ENCODE results near the gene ME1.
"Not testable (repeated sequence)": the region's sequence is repeated elsewhere in the genome, so short reads cannot be mapped to it uniquely, and the experiment has no call there.

The ME1 gene

GRCh38 chr6:83287298-83287697 is 143.6 kb downstream of the ME1 start:
- not testable (repeated sequence) for H3K4me3 ChIP-seq (ENCODE audit: low read depth in 1 of 2, low read length in 2 of 2); H3K4me1 ChIP-seq (ENCODE audit: control insufficient read depth in 1 of 2, insufficient read depth in 2 of 2, low read length in 2 of 2); H3K36me3 ChIP-seq (ENCODE audit: control insufficient read depth in 1 of 2, insufficient read depth in 2 of 2, low read length in 2 of 2); H3K9ac ChIP-seq (ENCODE audit: low read depth in 1 of 2, low read length in 2 of 2); H3K27ac ChIP-seq (ENCODE audit: low read depth, low read length); H3K9me3 ChIP-seq (ENCODE audit: control insufficient read depth in 1 of 2, low read length in 2 of 2); H3K27me3 ChIP-seq (ENCODE audit: control insufficient read depth in 1 of 2, insufficient read depth in 2 of 2, low read length in 2 of 2)

DNA sequence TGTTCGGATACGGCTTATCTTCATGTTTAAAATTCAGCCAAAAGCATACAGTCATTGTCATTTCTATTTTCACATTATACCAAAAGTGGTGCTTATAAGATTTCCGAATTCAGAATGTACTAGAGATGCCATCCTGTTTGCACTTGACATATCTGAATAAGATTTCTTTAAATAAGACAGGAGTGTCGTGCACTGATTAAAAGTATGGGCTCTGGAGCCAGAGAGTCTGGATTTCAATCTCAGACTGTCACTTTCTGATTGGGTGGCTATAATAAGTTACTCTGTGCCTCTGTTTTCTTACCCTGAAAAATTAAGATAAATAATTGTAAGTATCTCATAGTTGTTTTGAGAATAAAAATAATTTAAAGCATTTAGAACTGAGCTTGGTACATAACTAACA is 144.9 kb downstream of the ME1 start:
- Histone ChIP-seq H3K27me3 (ENCODE audit: control insufficient read depth in 1 of 2, insufficient read depth in 2 of 2, low read length in 2 of 2) (no peaks in the 10 kb centered on the region), H3K4me3 (ENCODE audit: low read depth in 1 of 2, low read length in 2 of 2) (no peak overlapping the region), H3K36me3 (ENCODE audit: control insufficient read depth in 1 of 2, insufficient read depth in 2 of 2, low read length in 2 of 2) (no peaks in the 10 kb centered on the region), H3K4me1 (ENCODE audit: control insufficient read depth in 1 of 2, insufficient read depth in 2 of 2, low read length in 2 of 2) (no peaks in the 10 kb centered on the region), H3K9ac (ENCODE audit: low read depth in 1 of 2, low read length in 2 of 2) (no peak overlapping the region), H3K27ac (ENCODE audit: low read depth, low read length) (no peak overlapping the region), H3K9me3 (ENCODE audit: control insufficient read depth in 1 of 2, low read length in 2 of 2) (no peaks in the 10 kb centered on the region)

- no peaks in the 10 kb centered on the region for H3K4me1 ChIP-seq (ENCODE audit: control insufficient read depth in 1 of 2, insufficient read depth in 2 of 2, low read length in 2 of 2)
- H3K9ac ChIP-seq (ENCODE audit: low read depth in 1 of 2, low read length in 2 of 2), result no peak overlapping the region
- H3K36me3 ChIP-seq (ENCODE audit: control insufficient read depth in 1 of 2, insufficient read depth in 2 of 2, low read length in 2 of 2), result no peaks in the 10 kb centered on the region
- H3K27me3 ChIP-seq (ENCODE audit: control insufficient read depth in 1 of 2, insufficient read depth in 2 of 2, low read length in 2 of 2), result no peaks in the 10 kb centered on the region
- no peak overlapping the region for H3K4me3 ChIP-seq (ENCODE audit: low read depth in 1 of 2, low read length in 2 of 2)
- H3K9me3 ChIP-seq (ENCODE audit: control insufficient read depth in 1 of 2, low read length in 2 of 2), result no peaks in the 10 kb centered on the region
- H3K27ac ChIP-seq (ENCODE audit: low read depth, low read length), result no peak overlapping the region
Observed at GRCh38 chr6:83273596-83273995, 157.3 kb downstream of the ME1 start.

DNA sequence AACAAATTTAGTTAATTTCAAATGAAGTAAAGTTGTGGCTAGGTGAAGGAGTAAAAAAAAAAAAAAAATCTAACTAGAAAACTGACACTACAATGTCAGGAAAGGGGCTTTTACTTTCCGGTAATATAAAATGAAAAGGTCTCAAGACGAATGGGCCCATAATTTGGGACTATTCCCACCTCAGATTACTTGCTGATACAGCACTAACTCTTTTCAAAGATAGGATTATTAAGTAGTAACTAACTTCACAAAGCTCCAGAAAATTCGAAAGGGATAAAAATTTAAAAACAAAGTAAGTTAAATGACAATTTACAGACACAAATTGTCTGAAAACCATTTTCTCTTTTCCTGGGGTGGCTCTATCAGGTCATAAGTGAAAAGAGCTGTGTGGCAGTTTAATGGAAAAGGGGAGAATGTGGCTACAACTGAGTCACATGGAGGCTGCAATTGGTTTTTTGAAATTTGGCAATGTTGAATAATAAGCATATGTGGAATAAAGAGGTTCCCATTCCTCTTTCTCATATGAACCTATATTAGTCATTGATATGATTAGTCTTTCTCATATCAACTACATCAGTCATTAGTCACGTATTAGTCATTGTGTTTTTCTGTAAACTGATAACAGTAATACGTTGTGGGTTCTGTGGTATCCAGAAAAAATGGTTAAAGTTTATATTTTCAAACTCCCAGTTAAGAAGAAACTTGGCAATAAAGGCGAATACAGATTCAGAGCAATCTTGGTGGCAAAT is 159.7 kb downstream of the ME1 start:
- H3K27ac ChIP-seq (ENCODE audit: low read depth, low read length), result no peak overlapping the region
- H3K36me3 ChIP-seq (ENCODE audit: control insufficient read depth in 1 of 2, insufficient read depth in 2 of 2, low read length in 2 of 2), result no peaks in the 10 kb centered on the region
- no peaks in the 10 kb centered on the region for H3K4me1 ChIP-seq (ENCODE audit: control insufficient read depth in 1 of 2, insufficient read depth in 2 of 2, low read length in 2 of 2)

GRCh38 chr6:83265384-83265783 is 165.5 kb downstream of the ME1 start:
- Histone ChIP-seq H3K27ac (ENCODE audit: low read depth, low read length) (no peak overlapping the region), H3K9me3 (ENCODE audit: control insufficient read depth in 1 of 2, low read length in 2 of 2) (no peaks in the 10 kb centered on the region), H3K27me3 (ENCODE audit: control insufficient read depth in 1 of 2, insufficient read depth in 2 of 2, low read length in 2 of 2) (no peaks in the 10 kb centered on the region), H3K4me1 (ENCODE audit: control insufficient read depth in 1 of 2, insufficient read depth in 2 of 2, low read length in 2 of 2) (no peaks in the 10 kb centered on the region), H3K36me3 (ENCODE audit: control insufficient read depth in 1 of 2, insufficient read depth in 2 of 2, low read length in 2 of 2) (no peaks in the 10 kb centered on the region), H3K9ac (ENCODE audit: low read depth in 1 of 2, low read length in 2 of 2) (no peak overlapping the region), H3K4me3 (ENCODE audit: low read depth in 1 of 2, low read length in 2 of 2) (no peak overlapping the region)

More for the DNA sequence above, 159.7 kb downstream of the ME1 start:
- Histone ChIP-seq H3K9ac (ENCODE audit: low read depth in 1 of 2, low read length in 2 of 2) (no peak overlapping the region), H3K27me3 (ENCODE audit: control insufficient read depth in 1 of 2, insufficient read depth in 2 of 2, low read length in 2 of 2) (no peaks in the 10 kb centered on the region), H3K4me3 (ENCODE audit: low read depth in 1 of 2, low read length in 2 of 2) (no peak overlapping the region), H3K9me3 (ENCODE audit: control insufficient read depth in 1 of 2, low read length in 2 of 2) (no peaks in the 10 kb centered on the region)

GRCh38 chr6:83260577-83260976 is 170.3 kb downstream of the ME1 start:
- no peaks in the 10 kb centered on the region for H3K4me1 ChIP-seq (ENCODE audit: control insufficient read depth in 1 of 2, insufficient read depth in 2 of 2, low read length in 2 of 2)
- no peak overlapping the region for H3K9ac ChIP-seq (ENCODE audit: low read depth in 1 of 2, low read length in 2 of 2)
- no peaks in the 10 kb centered on the region for H3K36me3 ChIP-seq (ENCODE audit: control insufficient read depth in 1 of 2, insufficient read depth in 2 of 2, low read length in 2 of 2)
- H3K9me3 ChIP-seq (ENCODE audit: control insufficient read depth in 1 of 2, low read length in 2 of 2), result no peaks in the 10 kb centered on the region
- no peak overlapping the region for H3K4me3 ChIP-seq (ENCODE audit: low read depth in 1 of 2, low read length in 2 of 2)
- H3K27ac ChIP-seq (ENCODE audit: low read depth, low read length), result no peak overlapping the region
- H3K27me3 ChIP-seq (ENCODE audit: control insufficient read depth in 1 of 2, insufficient read depth in 2 of 2, low read length in 2 of 2), result no peaks in the 10 kb centered on the region

DNA sequence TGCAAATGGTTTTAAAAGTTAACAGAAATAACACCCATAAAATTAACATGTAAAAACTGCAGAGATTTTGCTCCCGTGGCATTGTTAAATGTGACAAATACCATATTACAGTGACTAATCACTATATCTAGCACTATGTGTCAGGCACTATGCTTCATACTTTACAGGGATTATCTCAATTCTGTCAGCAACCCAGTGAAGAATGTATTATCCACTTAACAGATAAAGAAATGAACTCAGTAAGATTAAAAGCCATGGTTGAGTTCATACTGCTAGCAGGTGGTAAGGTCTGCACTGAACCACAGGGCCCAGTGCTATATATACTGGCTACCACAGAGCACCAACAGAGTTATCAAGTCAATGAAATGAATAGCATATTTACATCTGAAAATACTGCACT is 172.3 kb downstream of the ME1 start:
- Histone ChIP-seq H3K27ac (ENCODE audit: low read depth, low read length) (no peak overlapping the region), H3K9ac (ENCODE audit: low read depth in 1 of 2, low read length in 2 of 2) (no peak overlapping the region)

DNA sequence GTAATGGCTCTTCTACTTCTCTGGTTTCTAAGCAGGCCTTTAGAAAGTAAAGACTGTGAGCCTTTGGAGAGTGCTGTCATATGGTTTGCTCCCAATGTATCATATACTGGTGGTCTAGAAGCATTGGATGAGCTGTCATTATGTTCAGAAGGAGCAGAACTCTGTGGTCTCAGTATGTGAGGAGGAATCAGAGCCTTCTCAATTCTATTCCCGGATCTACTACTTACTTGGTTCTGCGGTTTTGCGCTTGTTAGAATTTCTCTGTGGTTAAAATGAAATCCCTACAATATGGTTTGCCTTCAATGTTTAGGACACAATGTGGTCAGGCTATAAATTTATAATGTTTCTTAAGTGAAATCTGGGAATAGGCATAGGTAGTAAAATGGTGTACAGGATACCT is 173.1 kb downstream of the ME1 start:
- no peak overlapping the region for H3K9ac ChIP-seq (ENCODE audit: low read depth in 1 of 2, low read length in 2 of 2)
- no peaks in the 10 kb centered on the region for H3K36me3 ChIP-seq (ENCODE audit: control insufficient read depth in 1 of 2, insufficient read depth in 2 of 2, low read length in 2 of 2)
- H3K4me1 ChIP-seq (ENCODE audit: control insufficient read depth in 1 of 2, insufficient read depth in 2 of 2, low read length in 2 of 2), result no peaks in the 10 kb centered on the region
- no peaks in the 10 kb centered on the region for H3K9me3 ChIP-seq (ENCODE audit: control insufficient read depth in 1 of 2, low read length in 2 of 2)
- no peak overlapping the region for H3K27ac ChIP-seq (ENCODE audit: low read depth, low read length)
- no peaks in the 10 kb centered on the region for H3K27me3 ChIP-seq (ENCODE audit: control insufficient read depth in 1 of 2, insufficient read depth in 2 of 2, low read length in 2 of 2)
- H3K4me3 ChIP-seq (ENCODE audit: low read depth in 1 of 2, low read length in 2 of 2), result no peak overlapping the region

More for the DNA sequence above, 172.3 kb downstream of the ME1 start:
- Histone ChIP-seq H3K27me3 (ENCODE audit: control insufficient read depth in 1 of 2, insufficient read depth in 2 of 2, low read length in 2 of 2) (no peaks in the 10 kb centered on the region), H3K9me3 (ENCODE audit: control insufficient read depth in 1 of 2, low read length in 2 of 2) (no peaks in the 10 kb centered on the region), H3K36me3 (ENCODE audit: control insufficient read depth in 1 of 2, insufficient read depth in 2 of 2, low read length in 2 of 2) (no peaks in the 10 kb centered on the region), H3K4me1 (ENCODE audit: control insufficient read depth in 1 of 2, insufficient read depth in 2 of 2, low read length in 2 of 2) (no peaks in the 10 kb centered on the region), H3K4me3 (ENCODE audit: low read depth in 1 of 2, low read length in 2 of 2) (no peak overlapping the region)

DNA sequence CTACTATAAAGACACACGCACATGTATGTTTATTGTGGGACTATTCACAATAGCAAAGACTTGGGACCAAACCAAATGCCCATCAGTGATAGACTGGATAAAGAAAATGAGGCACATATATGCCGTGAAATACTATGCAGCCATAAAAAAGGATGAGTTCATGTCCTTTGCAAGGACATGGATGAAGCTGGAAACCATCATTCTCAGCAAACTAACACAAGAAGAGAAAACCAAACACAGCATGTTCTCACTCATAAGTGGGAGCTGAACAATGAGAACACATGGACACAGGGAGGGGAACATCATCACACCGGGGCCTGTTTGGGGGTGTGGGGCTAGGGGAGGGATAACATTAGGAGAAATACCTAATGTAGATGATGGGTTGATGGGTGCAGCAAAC is 174.1 kb downstream of the ME1 start:
- H3K27me3 ChIP-seq (ENCODE audit: control insufficient read depth in 1 of 2, insufficient read depth in 2 of 2, low read length in 2 of 2); H3K9ac ChIP-seq (ENCODE audit: low read depth in 1 of 2, low read length in 2 of 2); H3K27ac ChIP-seq (ENCODE audit: low read depth, low read length); H3K36me3 ChIP-seq (ENCODE audit: control insufficient read depth in 1 of 2, insufficient read depth in 2 of 2, low read length in 2 of 2); H3K4me3 ChIP-seq (ENCODE audit: low read depth in 1 of 2, low read length in 2 of 2); H3K9me3 ChIP-seq (ENCODE audit: control insufficient read depth in 1 of 2, low read length in 2 of 2); H3K4me1 ChIP-seq (ENCODE audit: control insufficient read depth in 1 of 2, insufficient read depth in 2 of 2, low read length in 2 of 2): not testable (repeated sequence)

GRCh38 chr6:83252719-83253118 is 178.1 kb downstream of the ME1 start:
- Histone ChIP-seq H3K27me3 (ENCODE audit: control insufficient read depth in 1 of 2, insufficient read depth in 2 of 2, low read length in 2 of 2) (no peaks in the 10 kb centered on the region), H3K36me3 (ENCODE audit: control insufficient read depth in 1 of 2, insufficient read depth in 2 of 2, low read length in 2 of 2) (peaks cover 3 to 9% of the 10 kb centered on the region in 2 donors), H3K9me3 (ENCODE audit: control insufficient read depth in 1 of 2, low read length in 2 of 2) (no peaks in the 10 kb centered on the region), H3K4me1 (ENCODE audit: control insufficient read depth in 1 of 2, insufficient read depth in 2 of 2, low read length in 2 of 2) (no peaks in the 10 kb centered on the region), H3K9ac (ENCODE audit: low read depth in 1 of 2, low read length in 2 of 2) (no peak overlapping the region), H3K27ac (ENCODE audit: low read depth, low read length) (no peak overlapping the region), H3K4me3 (ENCODE audit: low read depth in 1 of 2, low read length in 2 of 2) (no peak overlapping the region)

GRCh38 chr6:83250235-83250634 is 180.6 kb downstream of the ME1 start:
- Histone ChIP-seq H3K27me3 (ENCODE audit: control insufficient read depth in 1 of 2, insufficient read depth in 2 of 2, low read length in 2 of 2) (no peaks in the 10 kb centered on the region), H3K9me3 (ENCODE audit: control insufficient read depth in 1 of 2, low read length in 2 of 2) (no peaks in the 10 kb centered on the region), H3K4me1 (ENCODE audit: control insufficient read depth in 1 of 2, insufficient read depth in 2 of 2, low read length in 2 of 2) (no peaks in the 10 kb centered on the region), H3K36me3 (ENCODE audit: control insufficient read depth in 1 of 2, insufficient read depth in 2 of 2, low read length in 2 of 2) (peaks cover 3 to 9% of the 10 kb centered on the region in 2 donors), H3K4me3 (ENCODE audit: low read depth in 1 of 2, low read length in 2 of 2) (no peak overlapping the region), H3K9ac (ENCODE audit: low read depth in 1 of 2, low read length in 2 of 2) (no peak overlapping the region), H3K27ac (ENCODE audit: low read depth, low read length) (no peak overlapping the region)
